Myocyte (in vitro differentiated cells): Measurements from ENCODE around the gene COL9A3. TPM values are rescaled to one million over a fixed set of nuclear protein-coding genes. Genes with fewer than 3 reads are reported as not detected.

ENCODE experiments used
- DNase-seq: peaks from one replicate; pipeline ENCODE4 v3.0.0-alpha.2; 2012; ENCODE audit warnings: low read depth
- total RNA-seq: library from RNA; depleted of rRNA; stranded (reverse); fragments of >200 nt; gene quantifications from 2 replicates; pipeline ENCODE4 v1.2.3, GENCODE V29; 2014

COL9A3 gene
- total RNA-seq, 1 donor from 2014 or later = not detected

DNA sequence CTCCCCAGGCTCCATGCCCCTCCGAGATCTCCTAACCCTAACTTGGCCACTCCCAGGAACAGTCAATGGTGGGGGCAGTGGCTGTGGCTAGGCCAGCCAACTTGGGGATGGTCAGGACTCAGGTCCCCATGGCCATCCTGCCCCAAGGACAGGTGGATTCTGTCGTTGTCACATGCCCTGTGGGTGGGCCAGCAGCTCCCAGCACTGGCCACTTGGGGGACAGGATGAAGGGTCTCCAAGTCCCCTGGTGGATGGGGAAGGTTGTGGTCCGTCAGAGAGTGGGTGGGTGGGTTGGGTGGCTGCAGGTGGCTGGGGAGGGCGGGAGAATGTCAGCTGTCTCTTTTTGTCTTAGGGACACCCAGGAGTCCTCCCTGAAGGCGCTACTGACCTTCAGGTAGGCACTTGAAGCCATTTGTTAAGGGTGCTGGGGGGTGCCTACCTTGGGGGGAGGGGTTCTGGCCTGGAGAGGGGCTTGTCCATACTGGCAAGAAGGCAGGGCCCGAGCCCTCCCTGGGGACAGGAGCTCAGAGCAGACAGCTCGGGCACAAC, 5.5 kb downstream of the COL9A3 start:
- DNase-seq = no peak

- DNase-seq = no peak
Measured at GRCh38 chr20:62822788-62823651, 6.2 kb downstream of the COL9A3 start.

DNA sequence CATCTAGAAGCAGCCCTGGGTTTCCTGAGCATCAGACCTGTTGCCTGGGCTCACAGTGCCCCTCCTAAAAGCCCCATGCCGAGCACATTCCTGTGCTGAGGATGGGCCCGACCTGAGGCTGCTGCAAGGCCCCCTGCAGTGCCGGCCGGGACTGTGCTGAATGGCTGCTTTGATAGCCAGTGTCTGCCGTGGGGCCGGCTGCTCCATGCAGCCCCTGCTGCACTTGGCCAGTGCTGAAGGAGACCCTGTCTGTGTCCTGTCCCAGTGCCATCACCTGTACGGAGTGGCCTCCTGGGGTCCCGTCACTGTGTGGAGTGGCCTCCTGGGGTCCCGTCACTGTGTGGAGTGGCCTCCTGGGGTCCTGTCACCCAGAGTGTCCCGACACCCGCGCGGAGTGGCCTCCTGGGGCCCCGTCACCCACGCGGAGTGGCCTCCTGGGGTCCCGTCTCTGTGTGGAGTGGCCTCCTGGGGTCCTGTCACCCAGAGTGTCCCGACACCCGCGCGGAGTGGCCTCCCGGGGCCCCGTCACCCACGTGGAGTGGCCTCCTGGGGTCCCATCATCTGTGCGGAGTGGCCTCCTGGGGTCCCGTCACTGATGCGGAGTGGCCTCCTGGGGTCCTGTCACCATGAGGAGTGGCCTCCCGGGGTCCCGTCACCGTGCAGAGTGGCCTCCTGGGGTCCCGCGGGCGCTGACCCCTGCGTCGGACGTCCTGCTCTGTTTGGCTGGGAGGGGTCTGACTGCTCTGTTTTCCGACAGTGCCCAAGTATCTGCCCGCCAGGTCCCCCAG, 7.0 kb downstream of the COL9A3 start:
- DNase-seq = no peak

DNA sequence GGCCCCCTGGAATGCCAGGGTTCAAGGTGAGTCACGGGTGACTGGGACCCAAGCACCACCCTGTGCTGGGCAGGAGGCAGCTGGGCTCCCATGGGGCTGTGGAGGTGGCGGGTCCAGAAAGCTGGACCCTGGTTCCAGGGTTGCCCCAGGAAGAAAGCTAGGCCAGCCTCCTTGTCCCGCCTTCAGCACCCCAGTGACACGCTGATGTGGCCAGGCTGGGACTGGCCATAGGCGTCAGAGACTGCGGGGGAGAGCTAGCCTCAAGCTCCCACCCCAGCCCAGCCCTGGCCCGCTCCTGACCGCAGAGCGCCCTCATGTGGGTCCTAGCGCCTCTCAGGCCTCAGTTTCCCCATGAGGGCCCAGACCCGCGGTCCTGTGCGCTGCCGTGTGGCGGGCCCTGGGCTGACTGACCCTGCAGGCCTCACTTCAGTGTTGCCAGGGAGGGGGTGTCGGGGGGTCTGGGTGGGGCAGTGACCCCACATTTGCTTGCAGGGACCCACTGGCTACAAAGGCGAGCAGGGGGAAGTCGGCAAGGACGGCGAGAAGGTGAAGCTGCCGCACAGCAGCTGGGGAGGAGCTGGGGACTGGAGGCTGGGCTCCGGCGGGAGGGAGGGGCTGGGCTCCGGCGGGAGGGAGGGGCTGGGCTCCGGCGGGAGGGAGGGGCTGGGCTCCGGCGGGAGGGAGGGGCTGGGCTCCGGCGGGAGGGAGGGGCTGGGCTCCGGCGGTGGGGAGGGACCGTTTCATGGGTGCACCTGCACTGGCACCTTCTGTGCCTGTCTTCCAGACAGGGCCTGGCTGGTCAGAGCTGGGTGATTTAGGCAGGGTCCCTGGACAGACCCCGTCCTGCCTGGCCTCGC, 7.9 kb downstream of the COL9A3 start:
- no peak for DNase-seq

- no peak for DNase-seq
Measured at GRCh38 chr20:62825333-62825985, 8.6 kb downstream of the COL9A3 start.

DNA sequence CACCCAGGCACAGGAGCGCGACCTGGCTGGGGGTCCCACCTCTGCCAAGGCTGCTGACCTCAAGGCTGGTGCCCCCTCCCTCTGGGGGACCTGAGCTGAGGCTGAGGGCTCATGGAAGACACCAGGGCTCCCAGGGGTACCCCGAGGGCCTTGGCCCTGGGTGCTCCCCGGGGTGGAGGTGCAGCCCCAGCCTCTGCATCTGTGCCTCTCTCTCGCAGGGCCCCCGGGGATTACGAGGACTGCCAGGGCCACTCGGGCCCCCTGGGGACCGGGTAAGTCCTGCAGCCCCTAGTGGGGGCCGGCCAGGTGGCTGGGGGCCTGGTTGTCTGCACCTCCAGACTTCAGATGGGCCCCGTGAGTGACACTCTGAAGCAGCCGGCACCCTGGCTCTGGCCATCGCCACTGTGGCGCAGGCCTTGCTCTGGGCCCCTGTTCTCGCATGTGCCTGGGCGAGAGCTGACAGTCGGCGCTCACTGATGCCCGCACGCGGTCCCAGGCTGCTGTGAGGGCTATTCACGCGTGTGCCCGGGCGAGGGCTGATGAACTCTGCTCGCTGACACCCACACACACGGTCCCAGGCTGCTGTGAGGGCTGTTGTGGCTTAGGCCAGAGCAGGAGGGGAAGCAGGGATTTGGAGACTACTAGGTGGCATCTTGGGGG, 9.3 kb downstream of the COL9A3 start:
- no peak for DNase-seq

DNA sequence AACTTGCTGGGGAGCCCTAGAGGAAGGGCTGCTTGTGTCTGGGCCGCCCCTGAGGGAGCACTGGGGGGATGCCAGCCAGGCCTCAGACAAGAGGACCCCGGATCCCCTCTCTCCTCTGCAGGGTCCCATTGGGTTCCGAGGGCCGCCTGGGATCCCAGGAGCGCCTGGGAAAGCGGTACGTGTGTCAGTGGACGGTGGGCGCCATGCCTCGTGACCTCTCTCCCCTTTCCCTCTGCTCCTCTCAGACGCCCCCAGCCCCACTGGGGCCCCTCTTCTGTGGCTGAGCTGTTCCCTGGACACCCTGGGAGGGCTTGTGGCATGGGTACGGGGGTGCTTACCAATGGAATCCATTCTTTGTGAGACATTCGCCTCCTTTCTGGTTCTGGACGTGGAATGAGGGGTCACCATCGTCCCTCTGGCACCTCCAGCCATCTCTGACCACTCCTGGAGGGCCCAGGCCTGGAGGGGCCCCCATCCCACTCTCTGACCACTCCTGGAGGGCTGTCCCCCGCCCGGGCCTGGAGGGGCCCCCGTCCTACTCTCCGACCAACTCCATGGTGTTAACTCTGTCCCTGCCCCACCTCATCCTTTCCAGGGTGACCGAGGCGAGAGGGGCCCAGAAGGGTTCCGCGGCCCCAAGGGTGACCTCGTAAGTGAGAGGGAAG, 9.9 kb downstream of the COL9A3 start:
- DNase-seq = no peak

DNA sequence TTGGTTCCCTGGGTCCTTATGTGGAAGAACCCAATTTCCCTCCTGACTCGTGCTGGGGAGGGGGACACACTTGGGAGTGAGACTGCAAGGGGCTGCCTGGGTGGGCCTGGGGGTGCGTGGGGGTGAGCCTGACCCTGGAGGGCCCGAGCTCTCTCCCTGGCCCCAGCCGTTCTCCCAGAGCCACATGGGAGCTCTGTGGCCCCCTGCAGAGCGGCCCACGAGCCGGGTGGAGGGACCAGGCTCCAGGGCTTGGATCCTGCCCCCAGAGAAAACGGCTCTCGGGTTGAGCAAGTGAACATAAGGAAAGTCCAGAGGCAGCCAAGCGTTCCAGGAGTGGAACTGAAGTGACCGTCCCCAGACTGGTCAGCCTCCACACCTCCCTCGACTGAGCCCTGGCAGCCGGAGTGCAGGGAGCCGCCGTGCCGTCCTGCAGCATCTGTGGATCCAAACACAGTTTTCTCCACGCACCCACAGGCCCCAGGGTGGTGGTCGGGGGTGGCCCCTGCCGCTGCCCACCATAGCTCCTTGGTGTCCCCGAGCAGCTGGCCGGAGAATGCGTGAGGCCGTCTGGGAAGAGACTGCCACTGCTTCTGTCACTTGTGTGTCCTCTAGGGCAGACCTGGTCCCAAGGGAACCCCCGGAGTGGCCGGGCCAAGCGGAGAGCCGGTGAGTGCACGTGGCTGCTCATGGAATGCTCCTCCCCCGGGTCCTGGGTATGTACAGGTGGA, 10.6 kb downstream of the COL9A3 start:
- DNase-seq = no peak

GRCh38 chr20:62828051-62828450, 11.2 kb downstream of the COL9A3 start:
- no peak for DNase-seq

- no peak for DNase-seq
Measured at GRCh38 chr20:62828511-62829230, 11.8 kb downstream of the COL9A3 start.

DNA sequence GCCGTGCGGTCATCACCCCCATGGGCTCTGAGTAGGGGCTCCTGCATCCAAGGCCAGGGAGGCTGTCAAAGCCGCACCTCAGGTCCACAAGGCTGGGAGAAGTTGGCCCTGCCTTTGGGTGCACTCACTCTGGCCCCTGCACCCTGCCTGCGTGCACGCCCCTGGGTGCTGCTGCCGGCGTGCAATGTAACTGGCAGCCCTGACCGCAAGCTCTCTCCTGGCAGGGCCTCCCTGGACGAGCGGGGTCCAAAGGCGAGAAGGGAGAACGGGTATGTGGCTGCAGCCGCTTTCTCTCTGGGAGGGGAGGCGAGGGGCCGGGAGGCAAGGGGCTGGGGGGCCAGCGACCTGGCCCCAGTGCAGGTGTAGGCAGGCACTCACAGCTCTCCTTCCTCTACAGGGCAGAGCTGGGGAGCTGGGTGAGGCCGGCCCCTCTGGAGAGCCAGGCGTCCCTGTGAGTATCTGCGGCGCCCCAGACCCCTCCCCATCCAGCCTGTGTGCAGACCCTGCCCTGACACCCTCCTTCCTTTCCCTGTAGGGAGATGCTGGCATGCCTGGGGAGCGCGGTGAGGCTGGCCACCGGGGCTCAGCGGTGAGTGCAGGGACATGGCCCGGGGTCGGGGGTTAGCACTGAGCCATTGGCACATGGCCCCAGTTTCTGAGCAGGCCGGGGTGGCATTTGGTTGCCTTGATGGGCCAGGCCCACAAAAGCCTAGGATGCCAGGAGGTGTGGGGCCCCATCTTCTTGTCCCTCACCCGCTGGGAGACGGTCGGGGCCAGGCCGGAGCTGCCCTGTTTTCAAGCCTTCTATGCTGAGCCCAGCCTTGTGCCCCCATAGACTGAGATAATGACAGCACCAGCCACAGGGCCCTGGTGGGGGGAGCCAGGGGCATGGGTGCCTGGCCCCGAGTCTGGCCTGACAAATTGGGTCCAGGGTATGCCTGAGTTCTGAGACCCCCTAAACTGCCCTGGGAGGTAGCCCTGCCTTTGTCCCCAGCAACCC, 12.7 kb downstream of the COL9A3 start:
- no peak for DNase-seq

- DNase-seq = no peak
Measured at GRCh38 chr20:62830251-62830650, 13.4 kb downstream of the COL9A3 start.

DNA sequence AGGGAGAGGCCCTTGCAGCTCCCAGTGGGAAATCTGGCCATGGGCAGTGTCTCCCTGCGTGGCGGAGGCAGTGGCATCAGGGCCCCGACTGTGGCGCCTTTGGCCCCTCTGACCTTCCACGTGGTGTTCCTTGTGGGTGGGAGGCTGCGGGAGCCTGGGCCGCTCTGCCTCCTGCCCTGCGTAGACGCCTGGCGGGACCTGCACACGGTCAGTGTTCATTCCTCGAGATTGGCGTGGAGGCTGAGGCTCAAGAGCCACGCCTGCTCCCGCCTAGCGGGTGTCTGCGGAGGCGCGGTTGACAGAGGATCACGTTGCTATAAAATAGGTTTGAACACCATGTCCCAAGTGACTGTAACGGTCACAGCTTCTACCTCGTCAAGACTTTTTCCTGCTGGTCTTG, 14.0 kb downstream of the COL9A3 start:
- no peak for DNase-seq

DNA sequence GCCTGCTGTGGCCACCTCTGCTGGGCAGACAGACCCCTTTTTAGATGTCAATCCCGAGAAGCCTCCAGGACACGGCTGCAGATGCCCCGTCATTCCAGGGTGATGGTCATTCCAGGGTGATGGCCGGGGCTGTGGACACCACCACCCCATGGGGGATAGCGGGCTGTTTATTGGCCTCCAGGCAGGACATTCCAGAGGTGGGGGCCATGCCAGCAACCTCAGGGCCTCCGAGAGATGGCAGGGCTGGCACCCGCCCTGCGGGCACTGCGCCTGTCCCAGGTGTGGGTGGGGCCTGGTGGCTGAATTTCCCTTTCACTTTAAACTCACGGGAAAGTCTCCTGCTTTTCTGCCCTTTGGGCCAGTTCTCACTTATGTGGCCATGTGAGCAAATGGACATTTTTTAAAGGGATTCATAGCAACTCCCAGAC, 14.5 kb downstream of the COL9A3 start:
- DNase-seq = no peak

DNA sequence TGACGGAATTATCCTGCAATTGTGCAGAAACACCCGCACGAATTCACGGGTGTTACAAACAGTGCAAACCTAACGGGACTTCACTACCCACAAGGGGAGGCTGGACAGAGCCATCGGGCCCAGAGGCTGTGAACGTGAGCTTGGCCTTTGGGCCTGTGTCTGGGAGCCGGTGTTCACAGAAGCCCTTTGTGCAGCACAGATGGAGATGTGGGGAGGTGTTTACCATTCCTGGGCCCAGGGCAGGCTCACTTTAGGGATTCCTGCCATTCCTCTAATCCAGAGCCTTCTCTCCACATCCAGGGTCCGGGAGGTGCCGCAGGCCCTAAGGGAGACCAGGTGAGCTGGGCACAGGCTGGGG, 15.0 kb downstream of the COL9A3 start:
- DNase-seq = no peak

- DNase-seq = no peak
Measured at GRCh38 chr20:62832212-62832922, 15.5 kb downstream of the COL9A3 start.
